Measurements from ENCODE around the gene GNA12. TPM values are rescaled to one million over a fixed set of nuclear protein-coding genes. Genes with fewer than 3 reads are reported as not detected.

Gene GNA12
- polyA plus RNA-seq, 1 donor from 2014 or later: 16.4 TPM

GRCh38 chr7:2811476-2812113 lies 32.5 kb downstream of the GNA12 start:
- H3K9me3 Mint-ChIP-seq: no peaks in the 10 kb centered on the region
- H3K4me1 Mint-ChIP-seq: peaks cover 22 to 47% (median 24%) of the 10 kb centered on the region in 3 donors
- peak overlapping the region in 1 of 3 donors; percentile 62 for H3K27ac Mint-ChIP-seq
- H3K4me3 Mint-ChIP-seq: peak overlapping the region in 1 of 4 donors; percentile 67
- H3K36me3 Mint-ChIP-seq: peaks cover 4% of the 10 kb centered on the region
- H3K27me3 Mint-ChIP-seq: no peaks in the 10 kb centered on the region

- Mint-ChIP-seq H3K27ac (peak overlapping the region in 1 of 3 donors; percentile 62), H3K4me3 (no peak overlapping the region), H3K36me3 (peaks cover 4% of the 10 kb centered on the region), H3K9me3 (no peaks in the 10 kb centered on the region), H3K27me3 (no peaks in the 10 kb centered on the region), H3K4me1 (peaks cover 22 to 47% (median 24%) of the 10 kb centered on the region in 3 donors)
These were observed 33.3 kb downstream of the GNA12 start for GRCh38 chr7:2810682-2811415.

GRCh38 chr7:2809903-2810625 lies 34.0 kb downstream of the GNA12 start:
- Mint-ChIP-seq H3K27me3 (no peaks in the 10 kb centered on the region), H3K27ac (peak overlapping the region in 1 of 3 donors; percentile 62), H3K4me1 (peaks cover 21 to 45% (median 22%) of the 10 kb centered on the region in 3 donors), H3K4me3 (no peak overlapping the region), H3K9me3 (no peaks in the 10 kb centered on the region), H3K36me3 (peaks cover 4% of the 10 kb centered on the region)

GRCh38 chr7:2808891-2809665 lies 35.0 kb downstream of the GNA12 start:
- Mint-ChIP-seq H3K27me3 (no peaks in the 10 kb centered on the region), H3K4me1 (peaks cover 18 to 41% (median 24%) of the 10 kb centered on the region in 3 donors), H3K36me3 (peaks cover 4% of the 10 kb centered on the region), H3K9me3 (no peaks in the 10 kb centered on the region), H3K27ac (peak overlapping the region; percentile 23 to 73 (median 35)), H3K4me3 (peak overlapping the region in 3 of 4 donors; percentile 4 to 79 (median 13))

- Mint-ChIP-seq H3K36me3 (peaks cover 6% of the 10 kb centered on the region), H3K9me3 (no peaks in the 10 kb centered on the region), H3K27me3 (no peaks in the 10 kb centered on the region), H3K4me1 (peaks cover 22 to 45% (median 27%) of the 10 kb centered on the region in 3 donors), H3K27ac (peak overlapping the region; percentile 23 to 73 (median 68)), H3K4me3 (peak overlapping the region in 3 of 4 donors; percentile 4 to 79 (median 69))
These were observed 36.0 kb downstream of the GNA12 start for GRCh38 chr7:2807845-2808772.

GRCh38 chr7:2807460-2807844 lies 36.7 kb downstream of the GNA12 start:
- H3K9me3 Mint-ChIP-seq: no peaks in the 10 kb centered on the region
- H3K27ac Mint-ChIP-seq: peak overlapping the region in 1 of 3 donors; percentile 68
- H3K36me3 Mint-ChIP-seq: peaks cover 6% of the 10 kb centered on the region
- H3K27me3 Mint-ChIP-seq: no peaks in the 10 kb centered on the region
- H3K4me1 Mint-ChIP-seq: peaks cover 24 to 45% (median 27%) of the 10 kb centered on the region in 3 donors
- H3K4me3 Mint-ChIP-seq: peak overlapping the region in 2 of 4 donors; percentile 63 to 69

- H3K27me3 Mint-ChIP-seq: no peaks in the 10 kb centered on the region
- H3K4me3 Mint-ChIP-seq: no peak overlapping the region
- no peak overlapping the region for H3K27ac Mint-ChIP-seq
- peaks cover 27 to 44% (median 32%) of the 10 kb centered on the region in 3 donors for H3K4me1 Mint-ChIP-seq
- peaks cover 6% of the 10 kb centered on the region for H3K36me3 Mint-ChIP-seq
- no peaks in the 10 kb centered on the region for H3K9me3 Mint-ChIP-seq
These were observed 37.5 kb downstream of the GNA12 start for GRCh38 chr7:2806571-2806970.

GRCh38 chr7:2805213-2805944 lies 38.7 kb downstream of the GNA12 start:
- no peak overlapping the region for H3K4me3 Mint-ChIP-seq
- no peak overlapping the region for H3K27ac Mint-ChIP-seq
- H3K27me3 Mint-ChIP-seq: no peaks in the 10 kb centered on the region
- H3K9me3 Mint-ChIP-seq: no peaks in the 10 kb centered on the region
- peaks cover 6% of the 10 kb centered on the region for H3K36me3 Mint-ChIP-seq
- peaks cover 30 to 45% (median 32%) of the 10 kb centered on the region in 3 donors for H3K4me1 Mint-ChIP-seq

- Mint-ChIP-seq H3K9me3 (no peaks in the 10 kb centered on the region), H3K4me3 (no peak overlapping the region), H3K36me3 (peaks cover 6% of the 10 kb centered on the region), H3K27me3 (no peaks in the 10 kb centered on the region), H3K4me1 (peaks cover 36 to 44% (median 36%) of the 10 kb centered on the region in 3 donors), H3K27ac (peak overlapping the region in 1 of 3 donors; percentile 25)
These were observed 39.8 kb downstream of the GNA12 start for GRCh38 chr7:2804227-2804763.

GRCh38 chr7:2803755-2804154 lies 40.4 kb downstream of the GNA12 start:
- Mint-ChIP-seq H3K9me3 (no peaks in the 10 kb centered on the region), H3K4me1 (peaks cover 35 to 44% (median 36%) of the 10 kb centered on the region in 3 donors), H3K27me3 (no peaks in the 10 kb centered on the region), H3K36me3 (peaks cover 3% of the 10 kb centered on the region), H3K4me3 (no peak overlapping the region), H3K27ac (peak overlapping the region in 1 of 3 donors; percentile 25)

- Mint-ChIP-seq H3K36me3 (peaks cover 3% of the 10 kb centered on the region), H3K4me1 (peaks cover 34 to 45% (median 37%) of the 10 kb centered on the region in 3 donors), H3K27me3 (no peaks in the 10 kb centered on the region), H3K27ac (no peak overlapping the region), H3K9me3 (no peaks in the 10 kb centered on the region), H3K4me3 (no peak overlapping the region)
These were observed 40.8 kb downstream of the GNA12 start for GRCh38 chr7:2803342-2803692.

- Mint-ChIP-seq H3K4me3 (no peak overlapping the region), H3K36me3 (peaks cover 3% of the 10 kb centered on the region), H3K27ac (peak overlapping the region in 1 of 3 donors; percentile 57), H3K27me3 (no peaks in the 10 kb centered on the region), H3K9me3 (no peaks in the 10 kb centered on the region), H3K4me1 (peaks cover 39 to 46% (median 39%) of the 10 kb centered on the region in 3 donors)
These were observed 41.4 kb downstream of the GNA12 start for GRCh38 chr7:2802504-2803341.
